Liver (tissue), 9 donors: Measurements from ENCODE around the gene ROR1. TPM values are rescaled to one million over a fixed set of nuclear protein-coding genes. Genes with fewer than 3 reads are reported as not detected.

Experiments used
- DNase-seq: peaks from one replicate; pipeline ENCODE4 v3.0.0-alpha.2; 2017; ENCODE audit warnings: low spot score
- H3K27ac ChIP-seq, 2 donors: one replicate each; pipeline ENCODE4 v1.7.0; 2013; ENCODE audit warnings: inconsistent platforms in 2 of 2, low read length in 2 of 2, control low read depth in 1 of 2, low read depth in 1 of 2, mild to moderate bottlenecking in 1 of 2
- H3K27me3 ChIP-seq, 4 donors: one replicate each; pipeline versions ENCODE4 v1.6.1 to v1.7.0; 2013; ENCODE audit warnings: low read length in 3 of 4, inconsistent platforms in 1 of 4, mild to moderate bottlenecking in 1 of 4, moderate library complexity in 1 of 4; ENCODE audit not compliant: control insufficient read depth in 4 of 4, insufficient read depth in 4 of 4
- H3K36me3 ChIP-seq, 4 donors: one replicate each; pipeline versions ENCODE4 v1.6.1 to v1.7.0; 2013; ENCODE audit warnings: low read length in 3 of 4, mild to moderate bottlenecking in 3 of 4, low read depth in 1 of 4, moderate library complexity in 1 of 4; ENCODE audit not compliant: control insufficient read depth in 4 of 4, insufficient read depth in 3 of 4
- H3K4me1 ChIP-seq, 4 donors: one replicate each; pipeline versions ENCODE4 v1.6.1 to v1.7.0; 2013; ENCODE audit warnings: low read length in 3 of 4, mild to moderate bottlenecking in 3 of 4, moderate library complexity in 1 of 4; ENCODE audit not compliant: control insufficient read depth in 4 of 4, insufficient read depth in 4 of 4
- H3K4me3 ChIP-seq, 3 donors: one replicate each; pipeline versions ENCODE4 v1.6.1 to v1.7.0; 2013; ENCODE audit warnings: low read length in 3 of 3, control low read depth in 1 of 3, low read depth in 1 of 3, mild to moderate bottlenecking in 1 of 3
- H3K9ac ChIP-seq, 2 donors: one replicate each; pipeline ENCODE4 v1.7.0; 2013; ENCODE audit warnings: low read length in 2 of 2, mild to moderate bottlenecking in 2 of 2, moderate library complexity in 2 of 2, control low read depth in 1 of 2, low read depth in 1 of 2
- H3K9me3 ChIP-seq, 4 donors: one replicate each; pipeline versions ENCODE4 v1.6.1 to v1.7.0; 2013; ENCODE audit warnings: low read length in 3 of 4; ENCODE audit not compliant: control insufficient read depth in 4 of 4
- ATF3 ChIP-seq: IDR thresholded peaks from 2 replicates; pipeline ENCODE4 v1.6.1; 2016; ENCODE audit warnings: antibody characterized with exemption
- CTCF ChIP-seq: fragments of 150-350 bp; IDR thresholded peaks from 2 replicates; pipeline ENCODE4 v1.5.1; 2017; ENCODE audit warnings: improper control_type of control experiment, low read depth, low read length; ENCODE audit not compliant: missing input control
- EGR1 ChIP-seq, 2 donors: IDR thresholded peaks; 2 replicates each; pipeline ENCODE4 v1.6.1; 2016 to 2018; ENCODE audit warnings: antibody characterized with exemption in 2 of 2, low read depth in 2 of 2
- FOXA2 ChIP-seq: IDR thresholded peaks from 2 replicates; pipeline ENCODE4 v1.6.1; 2016; ENCODE audit warnings: antibody characterized with exemption
- HNF4A ChIP-seq, 2 donors: conservative IDR thresholded peaks; 2 replicates each; pipeline ENCODE4 v1.6.1; 2016; ENCODE audit warnings: antibody characterized with exemption in 2 of 2, mild to moderate bottlenecking in 2 of 2
- HNF4G ChIP-seq: IDR thresholded peaks from 2 replicates; pipeline ENCODE4 v1.6.1; 2016; ENCODE audit warnings: antibody characterized with exemption
- JUND ChIP-seq, 2 donors: IDR thresholded peaks; 2 replicates each; pipeline ENCODE4 v1.6.1; 2016; ENCODE audit warnings: antibody characterized with exemption in 2 of 2
- MAX ChIP-seq: IDR thresholded peaks from 2 replicates; pipeline ENCODE4 v1.6.1; 2016; ENCODE audit warnings: antibody characterized with exemption
- NR2F2 ChIP-seq: IDR thresholded peaks from 2 replicates; pipeline ENCODE4 v1.6.1; 2016; ENCODE audit warnings: antibody characterized with exemption
- RAD21 ChIP-seq, 2 donors: IDR thresholded peaks; 2 replicates each; pipeline ENCODE4 v1.6.1; 2016; ENCODE audit warnings: antibody characterized with exemption in 2 of 2, mild to moderate bottlenecking in 2 of 2
- REST ChIP-seq: IDR thresholded peaks from 2 replicates; pipeline ENCODE4 v1.6.1; 2016; ENCODE audit warnings: antibody characterized with exemption, mild to moderate bottlenecking
- RXRA ChIP-seq, 2 donors: IDR thresholded peaks; 2 replicates each; pipeline ENCODE4 v1.6.1; 2017 to 2018; ENCODE audit warnings: antibody characterized with exemption in 2 of 2, mild to moderate bottlenecking in 1 of 2
- SP1 ChIP-seq: IDR thresholded peaks from 2 replicates; pipeline ENCODE4 v1.6.1; 2018; ENCODE audit warnings: antibody characterized with exemption, mild to moderate bottlenecking
- YY1 ChIP-seq: IDR thresholded peaks from 2 replicates; pipeline ENCODE4 v1.6.1; 2016; ENCODE audit warnings: antibody characterized with exemption, mild to moderate bottlenecking
- ZBTB33 ChIP-seq: IDR thresholded peaks from 2 replicates; pipeline ENCODE4 v1.6.1; 2016; ENCODE audit warnings: antibody characterized with exemption
- WGBS: extraction: QIAGEN DNeasy Blood & Tissue Kit; methylation state at CpG from one replicate; pipeline ENCODE4 v1.1.7; 2013; 5-methylcytosine and 5-hydroxymethylcytosine counted together
- polyA plus RNA-seq, 2 donors: library from polyadenylated mRNA; stranded (reverse) in 1 of 2; unstranded in 1 of 2; fragments of 200-250 nt in 1 of 2; fragments of >200 nt in 1 of 2; fragmentation: Nextera tagmentation in 1 of 2; extraction: Ambion mirVana in 1 of 2; gene quantifications; one replicate each; pipeline versions ENCODE4 v1.2.1 to v1.2.3, GENCODE V29; 2013 to 2015
- total RNA-seq, 2 donors: library from RNA; depleted of rRNA; stranded (reverse); fragments of >200 nt; gene quantifications; one replicate each; pipeline ENCODE4 v1.2.3, GENCODE V29; 2014
- donor health status: healthy.
- donor health status: healthy.
- donor health status: healthy.
- donor health status: healthy.
- donor health status: healthy.

Gene ROR1
- total and polyA plus RNA-seq, 4 donors = 0.15 to 0.98 (median 0.37) TPM

GRCh38 chr1:63893976-63894375 is 120.2 kb downstream of the ROR1 start:
- DNase-seq = no peak
- Histone ChIP-seq H3K36me3 (no peaks in the 10 kb centered on the region), H3K9ac (no peak overlapping the region), H3K27ac (no peak overlapping the region), H3K9me3 (peaks cover 0 to 3% (median 1%) of the 10 kb centered on the region in 4 donors), H3K4me1 (peaks cover 0 to 2% (median 0%) of the 10 kb centered on the region in 4 donors), H3K4me3 (no peak overlapping the region), H3K27me3 (no peaks in the 10 kb centered on the region)
- 90% methylated on average over 3 of the region's 3 CpGs for WGBS
- no peak for TF ChIP-seq SP1
- TF ChIP-seq NR2F2 = no peak
- no peak for TF ChIP-seq ATF3

- Histone ChIP-seq H3K27me3 (no peaks in the 10 kb centered on the region), H3K27ac (no peak overlapping the region), H3K4me1 (peaks cover 0 to 2% (median 0%) of the 10 kb centered on the region in 4 donors), H3K4me3 (no peak overlapping the region), H3K9ac (no peak overlapping the region), H3K9me3 (peaks cover 0 to 3% (median 1%) of the 10 kb centered on the region in 4 donors), H3K36me3 (no peaks in the 10 kb centered on the region)
- WGBS = 74% methylated on average over 3 of the region's 3 CpGs
- no peak for TF ChIP-seq HNF4G
- no peak for TF ChIP-seq SP1
- TF ChIP-seq EGR1 (IDR thresholded peaks at IDR 0.05; ENCODE audit: low read depth in 2 of 2) = no peak
- TF ChIP-seq HNF4A (conservative IDR thresholded peaks at IDR 0.05) = no peak
- TF ChIP-seq REST = no peak
- no peak for TF ChIP-seq RAD21 (IDR thresholded peaks at IDR 0.05)
- TF ChIP-seq FOXA2 = no peak
- no peak for DNase-seq
Observed at GRCh38 chr1:63894627-63895265, 120.9 kb downstream of the ROR1 start.

- Histone ChIP-seq H3K27ac (no peak overlapping the region), H3K4me3 (no peak overlapping the region), H3K36me3 (no peaks in the 10 kb centered on the region), H3K27me3 (no peaks in the 10 kb centered on the region), H3K9ac (no peak overlapping the region), H3K4me1 (peaks cover 0 to 2% (median 0%) of the 10 kb centered on the region in 4 donors), H3K9me3 (peaks cover 0 to 3% (median 1%) of the 10 kb centered on the region in 4 donors)
- 90% methylated on average over 2 of the region's 2 CpGs for WGBS
- DNase-seq = no peak
- no peak for TF ChIP-seq HNF4G
- TF ChIP-seq NR2F2 = no peak
- no peak for TF ChIP-seq ATF3
- no peak for TF ChIP-seq RAD21 (IDR thresholded peaks at IDR 0.05)
- TF ChIP-seq MAX = no peak
- TF ChIP-seq ZBTB33 = no peak
- TF ChIP-seq HNF4A (conservative IDR thresholded peaks at IDR 0.05) = no peak
- TF ChIP-seq JUND (IDR thresholded peaks at IDR 0.05) = no peak
- no peak for TF ChIP-seq REST
- no peak for TF ChIP-seq YY1
- no peak for TF ChIP-seq CTCF
- no peak for TF ChIP-seq RXRA (IDR thresholded peaks at IDR 0.05)
- TF ChIP-seq SP1 = no peak
Observed at GRCh38 chr1:63896755-63897154, 122.9 kb downstream of the ROR1 start.
